NCI-H1105 (cell line): Measurements from ENCODE around the gene STK33.
"Not testable (repeated sequence)": the region's sequence is repeated elsewhere in the genome, so short reads cannot be mapped to it uniquely, and the experiment has no call there.

Experiments used
- DNase-seq: peaks from one replicate; lab custom pipeline; 2025; lab: John Stamatoyannopoulos, UW

The STK33 gene

GRCh38 chr11:8543278-8543677 lies 50.8 kb downstream of the STK33 start:
- no peak for DNase-seq

GRCh38 chr11:8541448-8541847 lies 52.6 kb downstream of the STK33 start:
- no peak for DNase-seq

- DNase-seq, result peak; percentile 8
These were observed 60.7 kb downstream of the STK33 start for GRCh38 chr11:8533332-8533731.

- DNase-seq, result no peak
These were observed 61.6 kb downstream of the STK33 start for GRCh38 chr11:8532475-8532874.

GRCh38 chr11:8531982-8532381 lies 62.0 kb downstream of the STK33 start:
- no peak for DNase-seq

- peak; percentile 91 for DNase-seq
These were observed 62.7 kb downstream of the STK33 start for GRCh38 chr11:8531312-8531711.

GRCh38 chr11:8527939-8528338 lies 66.1 kb downstream of the STK33 start:
- no peak for DNase-seq

- DNase-seq, result no peak
These were observed 70.6 kb downstream of the STK33 start for GRCh38 chr11:8523396-8523795.

- no peak for DNase-seq
These were observed 81.5 kb downstream of the STK33 start for GRCh38 chr11:8512547-8512946.

- peak; percentile 5 for DNase-seq
These were observed 90.1 kb downstream of the STK33 start for GRCh38 chr11:8503910-8504364.

- DNase-seq, result no peak
These were observed 92.2 kb downstream of the STK33 start for GRCh38 chr11:8501836-8502235.

- no peak for DNase-seq
These were observed 105.6 kb downstream of the STK33 start for GRCh38 chr11:8488395-8488794.

GRCh38 chr11:8487261-8487660 lies 106.8 kb downstream of the STK33 start:
- DNase-seq, result no peak

GRCh38 chr11:8484251-8484650 lies 109.8 kb downstream of the STK33 start:
- DNase-seq, result no peak

GRCh38 chr11:8480858-8481257 lies 113.2 kb downstream of the STK33 start:
- no peak for DNase-seq

GRCh38 chr11:8477680-8478079 lies 116.3 kb downstream of the STK33 start:
- no peak for DNase-seq

- DNase-seq, result no peak
These were observed 116.9 kb downstream of the STK33 start for GRCh38 chr11:8477151-8477550.

GRCh38 chr11:8467806-8468205 lies 126.2 kb downstream of the STK33 start:
- not testable (repeated sequence) for DNase-seq

- DNase-seq, result not testable (repeated sequence)
These were observed 126.7 kb downstream of the STK33 start for GRCh38 chr11:8467356-8467755.

- DNase-seq, result not testable (repeated sequence)
These were observed 127.1 kb downstream of the STK33 start for GRCh38 chr11:8466884-8467283.

GRCh38 chr11:8459711-8460399 lies 134.2 kb downstream of the STK33 start:
- DNase-seq, result no peak

GRCh38 chr11:8442301-8442700 lies 151.7 kb downstream of the STK33 start:
- no peak for DNase-seq

- no peak for DNase-seq
These were observed 153.4 kb downstream of the STK33 start for GRCh38 chr11:8440649-8441048.

- no peak for DNase-seq
These were observed 164.5 kb downstream of the STK33 start for GRCh38 chr11:8429483-8429882.
